Medulla oblongata (tissue), 1 donor: ENCODE data around the gene ADAM15.
A peak's percentile ranks its signal among the peaks of the same experiment; 100 is the strongest.

Source experiments
- DNase-seq: peaks from one replicate; pipeline ENCODE4 v3.0.0-alpha.2; 2015; ENCODE audit errors: extremely low spot score

Gene ADAM15

DNA sequence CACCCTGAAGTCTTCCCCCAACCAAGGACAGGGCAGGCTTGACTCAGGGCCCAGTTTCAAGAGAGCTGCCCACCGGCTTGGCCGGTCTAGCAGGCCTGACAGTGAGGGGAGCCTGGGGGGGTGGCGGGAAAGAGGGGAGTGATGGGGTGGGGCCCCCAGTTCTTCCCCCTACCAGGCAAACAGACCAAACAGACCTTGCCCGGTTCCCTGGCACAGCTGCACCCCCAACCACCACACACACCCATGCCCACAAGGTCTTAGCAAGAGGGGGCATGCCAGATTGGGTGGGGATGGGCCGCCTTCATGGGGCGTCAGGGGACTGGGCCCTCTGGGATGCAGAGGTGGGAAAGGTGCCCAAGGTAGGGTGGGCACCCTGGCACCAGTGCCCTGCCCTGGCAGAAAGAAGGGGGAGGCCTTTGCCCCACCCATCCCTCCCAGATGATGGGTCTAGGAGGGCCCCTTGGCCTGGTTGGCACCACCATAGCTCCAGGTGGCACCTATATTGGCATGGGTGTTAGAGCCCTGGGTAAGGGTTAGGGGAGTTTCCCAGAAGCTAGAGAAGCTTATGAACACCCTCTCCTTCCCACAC lies 39.6 kb upstream of the ADAM15 start:
- peak; percentile 6 for DNase-seq

DNA sequence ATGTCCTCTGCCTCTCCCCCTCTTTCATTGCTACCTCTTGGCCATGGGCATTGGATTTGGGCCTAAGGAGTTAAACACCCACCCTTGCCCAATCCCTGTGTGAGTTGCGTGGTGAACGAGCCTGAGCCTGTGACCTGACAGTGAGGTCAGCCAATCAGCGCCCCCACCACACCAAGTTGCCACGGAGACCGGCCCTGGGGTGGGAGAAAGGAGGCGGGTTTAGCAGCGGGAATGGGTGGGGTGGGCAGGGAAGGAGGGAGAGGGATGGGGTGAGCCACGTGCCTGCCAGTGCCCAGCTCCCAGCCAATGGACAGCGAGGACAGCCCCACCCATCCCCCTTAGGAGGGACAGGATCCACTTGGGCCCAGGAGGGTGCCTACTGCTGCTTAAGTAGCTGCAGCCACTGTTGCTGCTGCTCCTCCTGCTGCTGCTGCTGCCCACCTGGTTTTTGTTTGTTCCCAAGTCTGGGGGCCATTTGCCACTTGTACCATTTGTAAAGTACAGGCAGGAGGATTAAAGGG lies 39.0 kb upstream of the ADAM15 start:
- DNase-seq: peak; percentile 83

DNA sequence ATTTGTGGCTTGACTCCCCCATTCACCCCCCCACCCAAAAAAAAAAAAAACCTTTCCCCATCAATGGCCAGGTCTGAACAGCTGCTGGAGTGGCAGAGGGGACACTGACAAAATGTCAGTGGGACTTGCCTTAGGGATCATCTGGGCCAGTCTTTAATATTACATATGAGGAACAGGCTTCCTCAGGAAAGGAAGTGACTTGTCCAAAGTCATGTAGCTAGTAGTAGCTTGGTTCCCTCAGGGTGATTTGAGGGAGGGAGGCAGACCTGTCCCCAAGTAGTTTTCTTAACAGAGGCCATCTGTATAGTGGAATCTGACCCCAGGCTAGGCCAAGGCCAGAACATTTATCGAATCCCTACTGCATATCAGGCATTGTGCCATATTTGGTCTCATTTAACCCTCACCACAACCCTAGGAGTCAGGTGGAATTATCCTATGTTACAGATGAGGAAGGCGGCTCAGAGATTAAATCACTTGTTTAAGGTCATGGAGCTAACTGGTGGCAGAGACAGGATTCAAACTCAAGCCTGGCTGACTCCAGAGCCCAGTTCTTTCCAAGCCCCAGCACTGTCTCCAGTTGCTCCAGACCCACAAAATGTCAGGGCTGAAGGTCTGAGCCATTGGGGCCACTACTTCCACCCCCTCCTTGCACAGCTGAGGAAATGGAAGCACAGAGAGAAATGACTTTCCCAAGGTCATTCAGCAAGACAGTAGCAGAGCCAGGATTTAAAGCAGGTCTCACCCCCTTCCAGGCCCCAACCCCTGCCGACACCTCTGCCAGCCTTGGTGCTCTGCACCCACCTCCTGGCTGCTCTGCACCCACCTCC lies 38.1 kb upstream of the ADAM15 start:
- DNase-seq: no peak

DNA sequence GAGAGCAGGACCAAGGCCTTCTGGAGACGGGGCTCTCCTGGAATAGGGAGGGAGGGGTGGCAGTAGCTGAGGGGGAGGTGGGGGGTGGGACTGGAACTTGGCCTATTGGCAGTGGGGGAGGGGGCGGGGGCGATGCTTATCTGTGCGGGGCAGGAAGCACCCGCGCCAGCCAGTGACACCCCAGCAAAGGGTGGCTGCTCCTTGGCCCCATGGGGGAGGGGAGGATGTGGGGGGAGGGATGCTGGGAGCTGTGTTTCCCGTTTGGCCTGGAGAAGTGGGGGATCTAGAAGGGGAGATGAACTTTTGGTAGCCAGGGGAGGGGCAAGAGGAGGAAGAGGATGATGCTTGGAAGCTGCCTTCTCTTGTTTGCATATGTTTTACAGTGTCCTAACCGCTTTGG lies 37.5 kb upstream of the ADAM15 start:
- DNase-seq: no peak

DNA sequence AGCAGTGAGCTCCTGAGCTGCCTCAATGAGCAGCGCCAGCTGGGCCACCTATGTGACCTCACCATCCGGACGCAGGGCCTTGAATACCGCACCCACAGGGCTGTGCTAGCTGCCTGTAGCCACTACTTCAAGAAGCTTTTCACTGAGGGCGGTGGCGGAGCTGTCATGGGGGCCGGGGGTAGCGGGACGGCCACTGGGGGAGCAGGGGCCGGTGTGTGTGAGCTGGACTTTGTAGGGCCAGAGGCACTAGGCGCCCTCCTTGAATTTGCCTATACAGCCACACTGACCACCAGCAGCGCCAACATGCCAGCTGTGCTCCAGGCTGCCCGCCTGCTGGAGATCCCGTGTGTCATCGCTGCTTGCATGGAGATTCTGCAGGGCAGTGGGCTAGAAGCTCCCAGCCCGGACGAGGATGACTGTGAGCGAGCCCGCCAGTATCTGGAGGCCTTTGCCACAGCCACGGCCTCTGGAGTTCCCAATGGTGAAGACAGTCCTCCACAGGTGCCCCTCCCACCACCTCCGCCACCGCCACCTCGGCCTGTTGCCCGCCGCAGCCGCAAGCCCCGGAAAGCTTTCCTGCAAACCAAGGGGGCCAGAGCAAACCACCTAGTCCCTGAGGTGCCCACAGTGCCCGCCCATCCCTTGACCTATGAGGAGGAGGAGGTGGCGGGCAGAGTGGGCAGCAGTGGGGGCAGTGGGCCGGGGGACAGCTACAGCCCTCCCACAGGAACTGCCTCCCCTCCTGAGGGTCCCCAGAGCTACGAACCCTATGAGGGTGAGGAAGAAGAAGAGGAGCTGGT lies 36.2 kb upstream of the ADAM15 start:
- no peak for DNase-seq

DNA sequence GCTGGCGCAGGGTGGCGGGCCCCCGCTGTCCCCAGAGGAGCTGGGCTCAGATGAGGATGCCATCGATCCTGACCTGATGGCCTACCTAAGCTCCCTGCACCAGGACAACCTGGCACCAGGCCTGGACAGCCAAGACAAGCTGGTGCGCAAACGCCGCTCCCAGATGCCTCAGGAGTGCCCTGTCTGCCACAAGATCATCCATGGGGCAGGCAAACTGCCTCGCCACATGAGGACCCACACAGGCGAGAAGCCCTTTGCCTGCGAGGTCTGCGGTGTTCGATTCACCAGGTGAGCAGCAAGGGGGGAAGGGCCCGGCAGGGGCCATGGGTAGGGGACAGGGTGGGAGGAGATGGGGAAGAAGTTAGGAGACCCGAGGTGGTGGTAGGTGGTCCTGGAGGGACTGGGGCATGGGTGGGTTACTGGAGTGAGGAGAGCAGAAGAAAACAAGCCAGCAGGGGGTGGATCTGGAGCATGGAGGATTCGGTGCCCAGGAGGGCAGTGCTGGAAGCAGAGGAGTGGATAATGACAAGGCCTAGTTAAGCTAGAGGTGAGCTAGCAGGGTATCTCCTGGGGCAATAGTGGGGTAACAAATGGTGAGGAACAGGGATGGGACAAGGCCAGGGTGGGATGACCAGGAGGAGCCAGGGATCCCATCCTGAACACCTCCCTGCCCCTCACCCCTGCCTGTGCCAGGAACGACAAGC lies 35.4 kb upstream of the ADAM15 start:
- no peak for DNase-seq

DNA sequence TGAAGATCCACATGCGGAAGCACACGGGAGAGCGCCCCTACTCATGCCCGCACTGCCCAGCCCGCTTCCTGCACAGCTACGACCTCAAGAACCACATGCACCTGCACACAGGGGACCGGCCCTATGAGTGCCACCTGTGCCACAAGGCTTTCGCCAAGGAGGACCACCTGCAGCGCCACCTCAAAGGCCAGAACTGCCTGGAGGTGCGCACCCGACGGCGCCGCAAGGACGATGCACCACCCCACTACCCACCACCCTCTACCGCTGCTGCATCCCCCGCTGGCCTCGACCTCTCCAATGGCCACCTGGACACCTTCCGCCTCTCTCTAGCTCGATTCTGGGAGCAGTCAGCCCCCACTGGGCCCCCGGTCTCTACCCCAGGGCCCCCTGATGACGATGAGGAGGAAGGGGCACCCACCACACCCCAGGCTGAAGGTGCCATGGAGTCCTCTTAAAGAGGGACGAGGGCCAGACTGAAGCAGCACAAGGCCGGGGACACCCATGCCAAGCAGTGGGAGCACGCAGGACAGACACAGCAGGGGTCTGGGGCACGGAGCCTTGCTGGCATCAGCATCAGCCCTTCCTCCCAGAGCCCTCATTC lies 34.8 kb upstream of the ADAM15 start:
- DNase-seq: no peak

DNA sequence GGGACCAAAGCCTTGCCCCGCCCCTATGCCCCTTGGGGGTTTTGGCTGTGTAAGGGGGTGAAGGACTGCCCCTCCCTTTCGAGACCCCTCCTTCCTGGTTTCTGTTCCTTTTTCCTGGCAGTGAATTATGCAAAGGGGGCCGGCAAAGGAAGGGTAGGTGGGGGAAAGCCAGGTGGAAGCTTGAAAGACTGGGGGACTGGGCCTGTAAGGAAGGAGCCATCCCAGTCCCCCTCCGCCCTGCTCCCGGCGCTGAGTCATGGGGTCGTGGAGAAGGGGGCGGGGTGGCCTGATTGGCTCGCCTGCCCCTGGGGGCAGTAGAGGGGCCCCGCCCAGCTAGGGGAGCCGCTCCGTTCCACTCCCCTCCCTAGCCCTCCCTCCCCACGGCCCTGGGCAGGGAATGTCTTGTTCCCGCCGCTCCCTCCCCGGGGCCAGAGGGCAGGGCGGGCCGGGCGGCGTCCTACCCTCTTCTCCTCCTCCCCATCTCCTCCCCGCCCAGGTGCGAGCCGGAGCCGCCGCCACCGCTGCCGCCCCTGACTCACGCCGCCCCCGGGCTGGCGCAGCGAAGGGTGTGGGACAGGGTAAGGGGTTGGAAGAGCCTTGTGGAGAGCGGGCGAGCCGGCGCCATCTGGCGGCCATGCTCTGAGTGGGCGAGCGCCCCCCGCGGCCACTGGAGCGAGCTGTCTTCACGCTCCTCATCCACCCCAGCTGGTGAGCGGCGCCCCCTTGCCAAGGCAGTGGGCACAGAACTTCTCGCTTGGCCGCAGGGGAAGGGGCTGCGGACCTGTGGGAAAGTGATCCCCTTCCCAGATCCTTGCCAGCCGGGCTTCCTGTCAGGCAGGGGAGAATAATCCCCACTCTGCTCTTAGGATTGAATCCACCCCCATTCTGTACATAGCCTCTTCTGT lies 33.8 kb upstream of the ADAM15 start:
- peak; percentile 93 for DNase-seq

DNA sequence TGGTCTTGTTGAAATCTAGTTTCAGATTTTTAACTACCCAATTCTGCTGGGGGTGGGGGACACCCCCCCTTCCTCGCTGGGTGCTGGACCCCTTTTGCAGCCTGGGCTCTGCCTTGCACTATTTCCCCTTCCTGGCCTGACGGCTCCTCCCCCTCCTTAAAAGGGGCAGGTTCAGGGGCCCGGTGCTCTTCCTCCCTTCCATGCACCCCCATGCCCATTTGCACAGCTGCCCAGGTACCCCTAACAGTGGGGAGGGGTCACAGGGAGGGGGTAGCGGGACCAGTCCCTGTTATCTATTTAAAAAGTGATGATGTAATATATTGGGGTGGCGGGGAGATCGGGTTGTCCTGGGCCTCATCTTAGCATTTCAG lies 33.2 kb upstream of the ADAM15 start:
- peak; percentile 4 for DNase-seq

DNA sequence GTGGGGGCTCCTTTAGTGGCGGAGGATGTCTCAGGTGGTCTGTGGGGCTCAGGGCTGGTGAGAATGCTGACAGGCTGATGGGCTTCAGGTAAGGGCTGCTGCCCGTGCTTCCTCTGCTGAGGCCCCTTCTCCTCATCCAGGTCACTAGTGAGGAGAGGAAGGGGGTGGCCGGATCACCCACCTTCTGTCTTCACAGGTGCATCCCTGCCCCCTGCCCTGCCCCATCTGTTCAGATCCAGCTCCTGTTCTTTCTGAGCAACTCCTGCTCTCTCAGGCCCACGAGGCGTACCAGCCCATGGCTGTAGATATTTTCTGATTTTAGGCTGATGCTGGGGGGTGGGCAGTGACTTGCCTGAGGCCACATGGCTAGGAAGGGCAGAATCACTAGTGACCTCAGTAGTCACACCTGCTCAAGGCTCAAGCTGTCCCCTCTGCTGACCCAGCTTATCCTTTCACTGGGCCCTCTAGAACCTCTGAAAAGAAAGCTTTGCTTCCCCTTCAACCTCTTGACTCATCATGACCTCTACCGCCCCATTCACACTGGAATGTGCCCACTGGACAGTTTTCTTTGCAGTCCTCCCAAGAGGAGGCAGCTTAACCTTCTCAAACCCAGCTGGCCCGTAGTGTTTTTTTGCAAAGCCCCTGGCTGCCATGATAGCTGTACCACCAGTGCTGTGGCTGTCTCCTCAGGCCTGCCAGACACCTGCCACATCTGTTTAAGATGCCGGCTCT lies 32.3 kb upstream of the ADAM15 start:
- DNase-seq: no peak

DNA sequence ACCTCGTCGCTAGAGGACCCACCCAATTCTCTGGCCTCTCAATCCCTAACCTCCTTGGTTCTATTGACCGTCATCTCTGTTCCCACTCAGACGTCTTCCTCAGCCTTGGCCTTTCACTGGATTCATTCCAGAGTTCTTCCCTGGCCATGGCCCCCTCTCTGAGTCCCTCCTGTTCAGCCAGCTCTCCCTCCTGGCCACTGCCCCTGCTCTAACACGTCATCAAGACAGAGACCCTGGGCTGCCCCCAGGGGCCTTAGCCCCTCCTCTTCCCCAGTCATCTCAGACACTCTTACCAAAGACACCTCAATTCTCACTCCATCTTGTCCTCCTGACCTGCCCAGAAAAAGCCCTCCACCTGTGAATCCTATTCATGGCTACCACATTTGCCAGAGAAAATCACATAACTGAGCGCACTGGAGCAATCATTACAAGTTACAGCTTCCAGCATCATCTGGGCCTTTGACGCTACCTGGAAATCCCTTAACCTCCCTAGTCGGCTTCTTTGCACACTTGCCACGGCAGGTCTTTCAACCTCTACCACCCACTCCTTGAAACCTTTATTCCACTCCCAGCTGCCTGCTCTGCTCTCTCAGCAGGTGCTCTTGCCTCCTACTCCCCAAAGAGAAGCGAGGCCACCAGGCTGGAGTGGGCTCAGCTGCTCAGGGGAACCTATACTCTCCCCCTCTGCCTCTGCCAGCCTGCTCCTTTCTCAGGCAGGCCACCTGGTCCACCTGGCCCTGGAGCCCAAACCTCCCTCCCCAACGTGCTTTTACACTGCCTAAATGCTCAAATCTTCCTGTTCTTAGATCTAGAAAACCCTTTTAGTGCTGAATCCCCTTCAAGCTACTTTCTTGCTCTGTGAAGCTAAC lies 31.5 kb upstream of the ADAM15 start:
- DNase-seq: no peak

DNA sequence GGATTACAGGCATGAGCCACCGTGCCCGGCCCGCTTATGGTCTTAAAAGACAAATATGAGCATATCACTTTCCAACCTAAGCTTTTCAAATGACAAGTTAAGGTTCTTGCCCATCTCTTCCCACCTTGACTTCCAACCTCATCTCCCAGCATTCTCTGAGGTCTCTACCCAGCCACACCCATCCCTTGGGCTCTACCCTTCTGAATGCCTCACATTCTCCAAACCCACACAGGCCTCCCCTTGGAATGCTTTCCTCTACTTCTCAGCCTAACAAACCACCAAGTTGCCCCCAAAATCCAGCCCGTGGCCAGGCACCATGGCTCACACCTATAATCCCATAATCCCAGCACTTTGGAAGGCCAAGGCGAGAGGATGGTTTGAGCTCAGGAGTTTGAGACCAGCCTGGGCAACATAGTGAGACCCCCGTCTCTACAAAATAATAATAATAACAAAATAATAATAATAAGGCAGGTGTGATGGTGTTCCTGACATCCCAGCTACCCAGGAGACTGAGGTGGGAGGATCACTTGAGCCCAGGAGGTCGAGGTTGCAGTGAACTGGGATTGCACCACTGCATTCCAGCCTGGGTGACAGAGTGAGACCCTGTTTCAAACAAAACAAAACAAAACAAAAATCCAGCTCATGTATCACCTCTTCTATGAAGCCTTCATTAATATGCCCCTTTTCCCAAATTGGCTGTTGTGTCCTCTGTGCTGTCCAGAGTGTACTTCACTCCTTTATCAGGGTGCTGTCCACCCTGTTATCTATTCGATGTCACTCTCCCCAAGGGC lies 28.8 kb upstream of the ADAM15 start:
- no peak for DNase-seq

DNA sequence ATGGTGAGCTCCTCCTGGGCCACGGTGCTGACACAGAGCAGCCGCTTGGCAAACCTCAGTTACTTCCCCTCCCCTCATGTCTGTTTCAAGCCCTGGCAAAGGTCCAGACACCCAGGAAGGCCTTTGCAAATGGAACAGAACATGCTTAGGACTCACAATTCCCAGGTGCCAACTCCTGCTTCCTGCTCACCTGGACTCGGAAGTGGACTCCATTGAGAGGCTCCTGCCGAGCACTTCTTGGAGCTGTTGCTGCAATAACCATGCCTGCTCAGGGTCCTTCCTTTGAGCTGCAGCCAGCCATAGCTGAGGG lies 28.2 kb upstream of the ADAM15 start:
- no peak for DNase-seq

DNA sequence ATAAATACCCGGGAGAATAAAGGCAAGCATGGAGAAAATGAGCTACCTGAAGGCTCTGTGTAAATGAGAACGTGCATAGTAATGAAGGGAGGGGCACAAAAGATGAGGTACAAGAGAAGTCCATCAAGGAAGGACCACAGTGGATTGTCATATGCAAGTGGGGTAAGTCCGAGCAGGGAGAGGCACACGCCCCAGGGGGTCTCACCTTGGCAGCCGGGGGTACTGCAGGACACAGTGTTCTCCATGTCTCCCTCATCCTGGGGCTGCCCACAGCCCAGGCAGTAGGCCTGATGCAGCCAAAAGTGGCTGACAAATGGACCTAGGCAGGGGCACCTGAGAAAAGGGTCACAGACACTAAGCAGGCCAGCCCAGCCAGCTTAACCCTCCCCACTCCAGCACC lies 27.5 kb upstream of the ADAM15 start:
- DNase-seq: no peak

DNA sequence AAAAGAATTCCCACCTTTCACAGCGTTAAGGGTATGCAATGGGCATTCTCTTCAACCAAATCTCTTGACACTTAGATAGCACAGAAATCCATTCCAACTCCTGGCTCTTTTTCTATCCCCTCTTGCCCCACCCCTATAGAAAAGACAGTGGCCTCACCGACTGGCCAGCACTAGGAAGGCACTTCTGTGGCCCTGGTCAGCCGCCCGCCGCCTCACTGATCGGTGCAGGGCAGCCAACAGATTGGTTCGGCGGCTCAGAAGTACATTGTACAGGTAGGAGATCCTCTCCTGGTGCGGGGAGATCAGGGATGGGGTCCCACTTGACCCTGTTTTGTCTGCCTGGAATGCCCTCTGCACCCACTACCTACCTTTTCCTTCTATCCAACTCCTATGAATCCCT lies 26.8 kb upstream of the ADAM15 start:
- DNase-seq: no peak

DNA sequence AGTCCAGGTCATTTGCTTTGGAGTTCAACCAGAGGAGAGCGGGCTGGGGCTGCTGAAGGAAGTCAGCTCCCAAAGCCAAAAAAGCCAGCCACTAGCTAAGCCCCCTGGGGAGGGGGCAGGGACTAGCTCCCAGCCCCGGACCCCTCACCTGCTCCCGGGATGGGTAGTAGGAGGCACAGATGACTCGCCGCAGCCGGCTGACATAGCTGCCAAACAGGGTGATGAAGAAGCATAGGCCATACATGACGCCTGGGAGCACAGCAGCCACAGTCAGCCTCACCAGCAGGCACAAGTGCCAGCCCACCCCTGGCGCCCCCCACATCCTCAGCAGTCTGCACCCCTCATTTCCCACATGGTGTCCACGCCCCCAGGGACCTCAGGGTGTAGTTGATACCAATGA lies 25.0 kb upstream of the ADAM15 start:
- no peak for DNase-seq

DNA sequence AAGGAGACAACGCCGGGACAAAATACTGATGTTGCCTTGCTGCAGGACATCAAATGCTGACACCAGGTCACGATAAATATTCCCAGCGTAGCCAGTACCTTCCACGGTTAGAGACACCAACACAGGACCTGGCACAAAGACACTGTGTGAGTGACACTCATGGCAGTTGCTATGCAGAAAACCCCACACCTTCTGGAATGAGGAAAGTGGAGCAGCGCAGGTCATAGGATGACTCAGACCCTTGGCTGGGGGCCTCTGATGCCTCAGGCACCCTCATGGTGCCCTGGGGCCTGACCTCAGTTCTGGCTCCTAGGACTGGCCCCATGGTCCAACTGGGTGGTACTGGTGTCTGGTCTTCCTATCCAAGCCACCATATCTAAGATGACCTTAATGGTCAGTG lies 24.5 kb upstream of the ADAM15 start:
- DNase-seq: no peak
